ENCODE results near the gene RAPH1.

Gene RAPH1

DNA sequence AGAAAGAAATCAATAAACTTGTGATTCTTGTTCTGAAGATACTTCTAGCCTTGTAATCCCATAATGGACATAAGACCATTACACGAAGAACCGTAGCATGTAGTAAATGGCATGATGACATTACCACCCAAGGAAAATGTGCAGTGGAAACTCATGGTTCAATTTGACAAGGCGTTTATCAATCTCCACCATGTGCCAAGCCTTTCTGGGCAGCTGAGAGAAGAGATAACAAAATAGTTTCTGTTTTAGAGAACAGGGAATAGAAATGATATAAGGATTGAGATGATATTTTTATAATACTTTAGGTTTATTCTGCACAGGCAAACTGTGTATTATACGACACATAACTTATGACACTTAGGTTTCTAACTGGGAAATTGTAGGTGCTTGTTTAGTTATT lies 187.7 kb downstream of the RAPH1 start:
- no peak for DNase-seq

DNA sequence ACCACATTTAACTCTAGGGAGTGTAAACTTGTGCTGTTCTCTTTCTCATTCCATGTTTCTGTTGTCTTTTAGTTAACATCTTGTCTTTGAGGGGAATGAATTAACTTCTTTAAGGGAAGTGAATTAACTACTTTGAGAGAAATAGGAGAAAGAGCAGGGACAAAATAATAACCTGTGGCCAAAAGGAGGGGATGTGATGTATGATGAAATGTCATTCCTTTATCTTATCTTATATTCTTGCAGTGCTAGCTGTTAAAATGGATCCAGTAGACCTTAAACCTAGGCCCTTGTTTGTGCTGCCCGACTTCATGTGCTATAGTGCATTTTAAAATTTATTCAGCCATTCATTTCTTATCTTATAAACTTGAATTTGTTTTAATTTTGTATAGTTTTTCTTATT lies 188.5 kb downstream of the RAPH1 start:
- DNase-seq = no peak

DNA sequence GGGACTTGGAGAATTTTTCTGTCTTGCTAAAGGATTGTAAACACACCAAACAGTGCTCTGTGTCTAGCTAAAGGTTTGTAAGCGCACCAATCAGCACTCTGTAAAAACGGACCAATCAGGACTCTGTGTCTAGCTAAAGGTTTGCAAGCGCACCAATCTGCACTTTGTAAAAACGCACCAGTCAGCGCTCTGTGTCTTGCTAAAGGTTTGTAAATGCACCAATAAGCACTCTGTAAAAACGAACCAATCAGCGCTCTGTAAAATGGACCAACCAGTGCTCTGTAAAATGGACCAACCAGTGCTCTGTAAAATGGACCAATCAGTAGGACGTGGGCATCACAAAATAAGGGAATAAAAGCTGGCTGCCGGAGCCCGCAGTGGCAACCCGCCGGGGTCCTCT lies 190.4 kb downstream of the RAPH1 start:
- no peak for DNase-seq

All from NCI-H748 treated with DMSO at 0.1 percent for 48 hours (cell line).